HCT116 (cell line): ENCODE data around the gene ABLIM1. TPM values are rescaled to one million over a fixed set of nuclear protein-coding genes. Genes with fewer than 3 reads are reported as not detected.

Experiments used
- ATAC-seq: fragments of 200-7000 bp; cut with Tn5 transposase; 2 replicates; pipeline ENCODE4 v1.9.1; 2020; ENCODE audit warnings: mild to moderate bottlenecking, moderate library complexity
- BruUV-seq: library from RNA; stranded (reverse); fragments of 400-500 nt; replicated peaks from 2 replicates; lab custom pipeline; 2021; lab: Mats Ljungman, UMichigan
- CTCF ChIA-PET: fragments of 300-600 bp; sonication (Branson Sonifier 250); formaldehyde crosslinking; loops from one replicate; lab custom pipeline; 2021; ENCODE audit warnings: antibody characterized with exemption; lab: Charles Lee
- POLR2A ChIA-PET: fragments of 300-600, 350-600 bp; sonication (Branson Sonifier 250); formaldehyde crosslinking; loops from one replicate; lab custom pipeline; 2021; ENCODE audit warnings: antibody characterized with exemption; lab: Charles Lee
- RAD21 ChIA-PET, 2 experiments: fragments of 300-600 bp; sonication (Branson Sonifier 250); formaldehyde crosslinking; loops; one replicate each; lab custom pipeline; 2023; ENCODE audit warnings: low total read pairs in 2 of 2; ENCODE audit not compliant: uncharacterized antibody in 2 of 2, unreplicated experiment in 2 of 2, low non-redundant PET in 1 of 2; lab: Charles Lee
- DNase-seq: peaks from one replicate; pipeline ENCODE4 v3.0.0-alpha.2; 2010; ENCODE audit warnings: low read depth, low spot score
- H2AFZ ChIP-seq: fragments of 200-600 bp; shearing (Covaris generic), sonication (generic); 2 replicates; pipeline ENCODE4 v1.6.1; 2017; ENCODE audit warnings: low read depth, mixed run types, mixed read lengths, antibody characterized with exemption, low read length; ENCODE audit not compliant: poor library complexity, severe bottlenecking
- H3K27ac ChIP-seq: 2 replicates; pipeline ENCODE4 v1.5.1; 2012; ENCODE audit warnings: low read depth, low read length
- H3K27me3 ChIP-seq: fragments of 200-600 bp; sonication (generic); 2 replicates; pipeline ENCODE4 v1.6.1; 2016; ENCODE audit warnings: mixed run types, low read length, mixed read lengths; ENCODE audit not compliant: insufficient read depth
- H3K36me3 ChIP-seq, 2 experiments: fragments of 200-500 bp in 1 of 2; fragments of 200-600 bp in 1 of 2; sonication (Bioruptor generic) in 1 of 2; sonication (generic) in 1 of 2; 2 replicates each; pipeline versions ENCODE4 v1.5.1 to v1.6.1; 2014 to 2016; ENCODE audit warnings: low read length in 2 of 2, inconsistent platforms in 1 of 2, mixed read lengths in 1 of 2, mixed run types in 1 of 2; ENCODE audit not compliant: insufficient read depth in 2 of 2, control insufficient read depth in 1 of 2
- H3K4me1 ChIP-seq, 2 experiments: fragments of 200-600 bp in 1 of 2; sonication (generic) in 1 of 2; 2 replicates each; pipeline versions ENCODE4 v1.5.1 to v1.6.1; 2012 to 2017; ENCODE audit warnings: low read length in 2 of 2, inconsistent platforms in 1 of 2, mild to moderate bottlenecking in 1 of 2, mixed read lengths in 1 of 2, mixed run types in 1 of 2, moderate library complexity in 1 of 2; ENCODE audit not compliant: insufficient read depth in 2 of 2, control insufficient read depth in 1 of 2
- H3K4me2 ChIP-seq: fragments of 200-600 bp; sonication (generic); 2 replicates; pipeline ENCODE4 v1.6.1; 2017; ENCODE audit warnings: mixed run types, low read length, mixed read lengths
- H3K4me3 ChIP-seq, 2 experiments: fragments of 200-600 bp in 1 of 2; sonication (generic) in 1 of 2; replicated peaks in 1 of 2; 2 replicates each; pipeline ENCODE4 v1.5.1; 2011 to 2016; ENCODE audit warnings: low read length in 2 of 2, control low read depth in 1 of 2, low read depth in 1 of 2, mild to moderate bottlenecking in 1 of 2, mixed read lengths in 1 of 2, mixed run types in 1 of 2
- H3K79me2 ChIP-seq: fragments of 200-600 bp; sonication (generic); 2 replicates; pipeline ENCODE4 v1.6.1; 2017; ENCODE audit warnings: mild to moderate bottlenecking, mixed run types, low read length, moderate library complexity, mixed read lengths; ENCODE audit not compliant: insufficient read depth
- H3K9ac ChIP-seq: fragments of 200-600 bp; sonication (generic); 2 replicates; pipeline ENCODE4 v1.6.1; 2016; ENCODE audit warnings: low read length, mixed read lengths
- H3K9me2 ChIP-seq: fragments of 200-600 bp; sonication (generic), shearing (Covaris generic); 2 replicates; pipeline ENCODE4 v1.6.1; 2017; ENCODE audit warnings: mixed run types, mild to moderate bottlenecking, moderate library complexity; ENCODE audit not compliant: insufficient read depth
- H3K9me3 ChIP-seq, 2 experiments: fragments of 200-500 bp in 1 of 2; fragments of 200-600 bp in 1 of 2; sonication (Bioruptor generic) in 1 of 2; sonication (generic) in 1 of 2; 2 replicates each; pipeline ENCODE4 v1.6.1; 2014 to 2017; ENCODE audit warnings: low read length in 2 of 2, mixed read lengths in 2 of 2, inconsistent platforms in 1 of 2, low read depth in 1 of 2, mild to moderate bottlenecking in 1 of 2, mixed run types in 1 of 2, moderate library complexity in 1 of 2; ENCODE audit not compliant: control insufficient read depth in 1 of 2, insufficient read depth in 1 of 2
- H4K20me1 ChIP-seq: fragments of 200-600 bp; sonication (generic), shearing (Covaris generic); 2 replicates; pipeline ENCODE4 v1.6.1; 2017; ENCODE audit warnings: mixed run types, mild to moderate bottlenecking, moderate library complexity; ENCODE audit not compliant: insufficient read depth
- ATF3 ChIP-seq: IDR thresholded peaks from 2 replicates; pipeline ENCODE4 v1.6.1; 2012
- CBX3 ChIP-seq: IDR thresholded peaks from 2 replicates; pipeline ENCODE4 v1.6.1; 2012; ENCODE audit warnings: low read depth
- CEBPB ChIP-seq: IDR thresholded peaks from 2 replicates; pipeline ENCODE4 v1.6.1; 2012; ENCODE audit warnings: low read depth
- CTCF ChIP-seq, 3 experiments: fragments of 200-600 bp in 1 of 3; sonication (generic) in 1 of 3; IDR thresholded peaks in 2 of 3; conservative IDR thresholded peaks in 1 of 3; 2 replicates each; pipeline ENCODE4 v1.5.1; 2012 to 2017; ENCODE audit warnings: low read depth in 2 of 3, low read length in 2 of 3, antibody characterized with exemption in 1 of 3, borderline replicate concordance in 1 of 3, control low read depth in 1 of 3, mild to moderate bottlenecking in 1 of 3, mixed read lengths in 1 of 3, mixed run types in 1 of 3, moderate library complexity in 1 of 3; ENCODE audit not compliant: insufficient read depth in 1 of 3
- EGR1 ChIP-seq: IDR thresholded peaks from 2 replicates; pipeline ENCODE4 v1.6.1; 2012; ENCODE audit warnings: low read depth
- ELF1 ChIP-seq: IDR thresholded peaks from 2 replicates; pipeline ENCODE4 v1.6.1; 2012; ENCODE audit warnings: low read depth, borderline replicate concordance
- EZH2 ChIP-seq: fragments of 200-600 bp; sonication (generic); IDR thresholded peaks from 2 replicates; pipeline ENCODE4 v1.6.1; 2017; ENCODE audit warnings: antibody characterized with exemption, mixed run types
- FOSL1 ChIP-seq: IDR thresholded peaks from 2 replicates; pipeline ENCODE4 v1.6.1; 2012; ENCODE audit warnings: low read depth
- JUND ChIP-seq: IDR thresholded peaks from 2 replicates; pipeline ENCODE4 v1.6.1; 2012
- MAX ChIP-seq: IDR thresholded peaks from 2 replicates; pipeline ENCODE4 v1.6.1; 2012
- POLR2A ChIP-seq: IDR thresholded peaks from 2 replicates; pipeline ENCODE4 v1.7.0; 2011; ENCODE audit warnings: borderline replicate concordance; ENCODE audit not compliant: insufficient read depth, insufficient read length; ENCODE audit errors: extremely low read depth
- POLR2AphosphoS5 ChIP-seq: IDR thresholded peaks from 2 replicates; pipeline ENCODE4 v1.6.1; 2011; ENCODE audit warnings: mild to moderate bottlenecking, low read depth, low read length, moderate library complexity
- RAD21 ChIP-seq: IDR thresholded peaks from 2 replicates; pipeline ENCODE4 v1.6.1; 2012; ENCODE audit warnings: low read depth, mild to moderate bottlenecking
- REST ChIP-seq: IDR thresholded peaks from 2 replicates; pipeline ENCODE4 v1.6.1; 2012; ENCODE audit warnings: low read depth
- SIN3A ChIP-seq: IDR thresholded peaks from 2 replicates; pipeline ENCODE4 v1.6.1; 2012; ENCODE audit warnings: low read depth
- SP1 ChIP-seq: IDR thresholded peaks from 2 replicates; pipeline ENCODE4 v1.6.1; 2012; ENCODE audit warnings: low read depth
- SRF ChIP-seq: IDR thresholded peaks from 2 replicates; pipeline ENCODE4 v1.6.1; 2012; ENCODE audit warnings: low read depth
- YY1 ChIP-seq: IDR thresholded peaks from 2 replicates; pipeline ENCODE4 v1.6.1; 2011; ENCODE audit warnings: low read length, low read depth, moderate library complexity, mild to moderate bottlenecking; ENCODE audit not compliant: insufficient replicate concordance; ENCODE audit errors: extremely low read depth
- ZBTB33 ChIP-seq: IDR thresholded peaks from 2 replicates; pipeline ENCODE4 v1.6.1; 2011; ENCODE audit warnings: mild to moderate bottlenecking, low read length, moderate library complexity; ENCODE audit not compliant: insufficient replicate concordance; ENCODE audit errors: extremely low read depth
- ZFX ChIP-seq: fragments of 450-650 bp; IDR thresholded peaks from 2 replicates; pipeline ENCODE4 v1.6.1; 2017
- ZNF274 ChIP-seq: fragments of 200-500 bp; sonication (Bioruptor generic); IDR thresholded peaks from 2 replicates; pipeline ENCODE4 v1.6.1; 2014; ENCODE audit warnings: mild to moderate bottlenecking, low read depth, low read length, inconsistent platforms
- intact Hi-C: fragments of 100-400 bp; cut with micrococcal nuclease; formaldehyde crosslinking; loops from 2 replicates; pipeline ENCODE4 v1.10.0; 2022
- total RNA-seq: library from RNA; stranded (reverse); gene quantifications from one replicate; pipeline ENCODE4 v1.2.1, GENCODE V29; 2021; ENCODE audit not compliant: unreplicated experiment

The ABLIM1 gene
- total RNA-seq, 1 experiment from 2014 or later: 96.2 TPM

GRCh38 chr10:114458955-114459354 is 199.1 kb downstream of the ABLIM1 start:
- intact Hi-C loops: loop anchor here (1.0 to 10.0 kb wide), 2 partner anchors 155 to 754 kb away; no protein-coding TSS in a partner anchor
- H3K9me2 ChIP-seq: no peaks in the 10 kb centered on the region
- H3K27ac ChIP-seq: no peak overlapping the region
- H3K4me3 ChIP-seq: no peak overlapping the region
- peak; percentile 98 for ATAC-seq
- ChIA-PET CTCF (interaction anchor here (0.5 to 4.1 kb wide), 19 partner anchors 9 to 671 kb away, joined by 3 to 95 read pairs (median 3); no protein-coding TSS in a partner anchor), POLR2A (no interaction called here), RAD21 (interaction anchor here (1.7 to 2.2 kb wide), 2 partner anchors 155 kb away, joined by 13 to 24 read pairs; no protein-coding TSS in a partner anchor)
- H3K4me2 ChIP-seq: no peak overlapping the region
- 0 out of 4 replicates have a peak, but pooled peaks cover 0 to 5% of the 10 kb centered on the region in 2 experiments for H3K4me1 ChIP-seq
- no peaks in the 10 kb centered on the region for H3K79me2 ChIP-seq
- no peak overlapping the region for H3K9ac ChIP-seq
- no TSS peak for BruUV-seq
- no peaks in the 10 kb centered on the region for H3K27me3 ChIP-seq
- no peaks in the 10 kb centered on the region for H4K20me1 ChIP-seq
- H3K36me3 ChIP-seq: peaks cover 0 to 3% of the 10 kb centered on the region in 2 experiments; a peak in 1 of 4 replicates
- H2AFZ ChIP-seq: no peak overlapping the region
- no peaks in the 10 kb centered on the region for H3K9me3 ChIP-seq
- DNase-seq: peak; percentile 33
- TF ChIP-seq EGR1 (no peak), ZBTB33 (no peak), CBX3 (peak; percentile 74; the same call in 1 of the 2 replicates), SP1 (no peak), EZH2 (no peak), ZNF274 (no peak), ELF1 (peak; percentile 81), JUND (no peak), ATF3 (no peak), YY1 (peak; percentile 58), REST (no peak), FOSL1 (no peak), SIN3A (no peak), POLR2A (no peak), RAD21 (peak; percentile 87), ZFX (no peak), POLR2AphosphoS5 (no peak), CEBPB (no peak), MAX (peak; percentile 74), CTCF (IDR thresholded peaks at IDR 0.05 in 2 of 3, conservative IDR thresholded peaks at IDR 0.05 in 1 of 3; ENCODE audit: borderline replicate concordance in 1 of 3, insufficient read depth in 1 of 3, low read depth in 2 of 3, low read length in 2 of 3) (peak; percentile 74 to 89 (median 83)), SRF (0 out of 2 replicates have a peak, but pooled peaks have one; percentile 14)
